Panc1 (cell line): ENCODE measurements around the gene MTM1.

Source experiments
- CTCF ChIP-seq: fragments of 450-650 bp; IDR thresholded peaks from 2 replicates; pipeline ENCODE4 v1.5.1; 2017; ENCODE audit warnings: mild to moderate bottlenecking
- POLR2AphosphoS5 ChIP-seq: IDR thresholded peaks from 2 replicates; pipeline ENCODE4 v1.6.1; 2012; ENCODE audit warnings: mild to moderate bottlenecking, low read depth, low read length, moderate library complexity

- TF ChIP-seq CTCF (no peak), POLR2AphosphoS5 (no peak)
These were observed 46.9 kb downstream of the MTM1 start for GRCh38 chrX:150615356-150615755.
